Activated naive CD4-positive, alpha-beta T cell (primary cell): ENCODE results near the gene PSMB5.

ENCODE experiments used
- DNase-seq, 4 experiments: peaks; one replicate each; lab custom pipeline; 2025; lab: John Stamatoyannopoulos, UW

The PSMB5 gene

GRCh38 chr14:23058654-23059504 lies 24.2 kb upstream of the PSMB5 start:
- no peak for DNase-seq

- no peak for DNase-seq
These were observed 23.3 kb upstream of the PSMB5 start for GRCh38 chr14:23057757-23058653.

DNA sequence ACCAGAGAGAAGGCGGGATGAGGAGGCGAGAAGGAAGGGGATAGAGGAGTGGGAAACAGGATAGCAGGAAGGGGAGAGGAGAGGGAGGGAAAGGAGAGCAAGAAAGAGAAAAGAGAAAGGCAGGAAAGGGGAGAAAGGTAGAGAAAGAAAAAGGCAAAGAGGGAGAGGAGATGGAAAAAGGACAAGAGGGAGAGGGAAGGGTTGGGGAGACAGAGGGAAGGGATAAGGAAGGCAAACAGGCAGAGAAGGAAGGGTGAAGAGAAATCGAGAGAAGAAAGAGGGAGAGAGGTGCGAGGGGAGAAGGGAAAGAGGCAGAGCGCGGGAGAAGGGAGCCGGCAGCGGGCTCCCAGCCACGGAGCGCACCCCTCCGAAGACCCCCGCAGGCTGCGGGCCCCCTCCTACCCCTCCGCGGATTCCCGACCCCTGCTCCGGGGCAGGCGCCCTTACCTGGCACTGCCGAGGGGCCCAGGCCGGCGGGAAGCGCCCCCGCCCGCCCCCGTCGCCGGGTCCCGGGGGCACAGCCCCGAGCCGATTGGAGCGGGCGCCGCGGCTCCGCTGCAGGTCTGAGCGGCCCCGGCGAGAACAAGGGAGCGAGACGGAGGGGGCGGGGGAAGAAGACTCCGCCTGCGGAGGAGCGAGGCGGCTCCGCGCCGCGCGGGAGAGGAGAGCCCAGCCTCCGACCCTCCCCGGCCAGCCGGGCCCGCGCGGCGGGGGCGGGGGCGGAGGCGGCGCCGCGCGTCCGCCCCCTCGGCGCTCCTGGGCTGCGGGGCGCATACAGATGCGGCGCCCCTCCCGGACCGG lies 22.5 kb upstream of the PSMB5 start, which contains the start of gene CDH24:
TSS of gene CDH24 (minus strand) at position 565 of the 801 bp plus-strand sequence. CDS start 1,787 bp downstream, outside the sequence.
- DNase-seq = no peak

GRCh38 chr14:23056145-23056955 lies 21.6 kb upstream of the PSMB5 start:
- DNase-seq = no peak

DNA sequence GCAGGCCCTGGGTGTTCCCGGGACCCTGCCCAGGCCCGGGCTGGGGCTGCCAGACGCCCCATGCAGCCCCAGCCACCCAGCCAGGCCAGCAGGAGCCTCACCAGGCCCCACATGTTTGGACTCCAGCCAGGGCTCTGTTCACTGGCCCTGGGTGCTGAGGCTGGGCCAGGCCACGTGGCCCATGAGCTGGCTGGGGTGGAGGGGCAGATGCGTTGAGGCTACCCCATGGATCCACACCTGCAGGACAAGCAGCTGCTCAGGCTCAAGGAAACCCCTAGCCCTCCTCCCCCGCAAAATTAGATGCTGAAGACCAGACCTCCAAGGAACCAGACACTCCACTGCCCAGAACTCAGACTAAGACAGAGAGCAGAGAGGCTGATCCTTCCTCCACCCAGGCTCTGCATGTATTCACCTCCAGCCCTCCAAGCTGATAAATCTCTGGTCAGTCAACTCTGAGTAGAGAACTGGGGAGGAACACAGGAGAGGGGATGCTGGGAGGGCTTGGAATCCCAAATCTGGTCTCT lies 21.0 kb upstream of the PSMB5 start:
- DNase-seq = no peak

GRCh38 chr14:23055147-23055550 lies 20.4 kb upstream of the PSMB5 start:
- no peak for DNase-seq

- DNase-seq = no peak
These were observed 19.5 kb upstream of the PSMB5 start for GRCh38 chr14:23054000-23054811.

DNA sequence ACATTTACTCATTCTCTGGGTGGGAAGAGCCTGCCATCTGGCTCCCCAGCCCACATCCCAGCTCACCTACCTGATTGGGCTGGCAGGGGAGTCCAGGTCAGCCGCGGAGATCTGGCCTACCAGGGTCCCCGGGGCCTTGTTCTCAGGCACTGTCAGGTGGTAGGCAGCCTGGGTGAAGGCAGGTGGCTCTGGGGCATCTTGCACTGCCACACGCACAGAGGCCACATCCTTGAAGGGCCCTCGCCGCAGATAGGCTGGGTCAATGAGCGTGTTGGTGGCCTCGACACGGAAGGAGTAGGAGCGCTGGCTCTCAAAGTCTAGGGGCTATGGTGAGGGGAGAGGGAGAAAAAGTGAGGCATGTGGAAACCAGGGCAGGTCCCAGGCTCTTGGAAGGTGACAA lies 18.7 kb upstream of the PSMB5 start:
- no peak for DNase-seq

DNA sequence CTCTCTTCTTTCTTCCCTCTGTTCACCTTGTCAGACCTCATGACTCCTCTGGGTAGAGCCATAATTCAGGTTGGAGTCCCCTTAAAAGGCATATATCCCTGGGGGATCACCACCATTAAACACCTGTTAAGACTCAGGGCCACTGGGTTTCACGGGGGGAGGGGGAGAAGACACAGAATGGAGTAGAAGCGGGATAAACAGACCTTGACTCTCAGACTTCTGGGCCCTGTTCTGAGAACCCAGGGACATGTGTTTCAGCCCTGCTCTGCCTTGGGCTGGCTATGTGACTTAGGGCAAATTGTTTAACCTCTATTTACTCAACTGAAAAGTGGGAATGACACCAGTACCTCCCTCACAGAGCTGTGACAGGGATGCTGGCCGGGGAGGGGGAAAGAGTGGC lies 18.0 kb upstream of the PSMB5 start:
- no peak for DNase-seq

DNA sequence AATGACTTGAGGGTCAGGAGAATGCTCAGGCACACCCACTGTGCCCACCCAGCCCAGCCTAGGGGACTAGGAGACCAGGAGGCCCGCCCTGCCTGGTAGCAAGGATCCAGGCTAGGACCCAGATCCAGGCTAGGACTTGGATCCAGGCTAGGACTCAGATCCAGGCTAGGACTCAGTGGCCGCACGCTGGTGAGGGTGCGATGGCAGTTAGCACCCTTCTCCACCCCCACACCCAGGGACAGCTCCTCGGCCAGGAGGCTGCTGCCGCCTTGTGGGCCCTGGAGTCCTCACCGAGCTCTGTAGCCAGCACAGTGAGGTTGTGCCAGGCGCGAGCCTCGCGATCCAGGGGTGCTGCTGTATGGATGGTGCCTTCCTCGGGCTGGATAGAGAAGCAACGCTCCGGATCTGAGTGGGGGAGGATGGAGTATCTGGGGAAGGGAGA lies 17.5 kb upstream of the PSMB5 start:
- DNase-seq = no peak

DNA sequence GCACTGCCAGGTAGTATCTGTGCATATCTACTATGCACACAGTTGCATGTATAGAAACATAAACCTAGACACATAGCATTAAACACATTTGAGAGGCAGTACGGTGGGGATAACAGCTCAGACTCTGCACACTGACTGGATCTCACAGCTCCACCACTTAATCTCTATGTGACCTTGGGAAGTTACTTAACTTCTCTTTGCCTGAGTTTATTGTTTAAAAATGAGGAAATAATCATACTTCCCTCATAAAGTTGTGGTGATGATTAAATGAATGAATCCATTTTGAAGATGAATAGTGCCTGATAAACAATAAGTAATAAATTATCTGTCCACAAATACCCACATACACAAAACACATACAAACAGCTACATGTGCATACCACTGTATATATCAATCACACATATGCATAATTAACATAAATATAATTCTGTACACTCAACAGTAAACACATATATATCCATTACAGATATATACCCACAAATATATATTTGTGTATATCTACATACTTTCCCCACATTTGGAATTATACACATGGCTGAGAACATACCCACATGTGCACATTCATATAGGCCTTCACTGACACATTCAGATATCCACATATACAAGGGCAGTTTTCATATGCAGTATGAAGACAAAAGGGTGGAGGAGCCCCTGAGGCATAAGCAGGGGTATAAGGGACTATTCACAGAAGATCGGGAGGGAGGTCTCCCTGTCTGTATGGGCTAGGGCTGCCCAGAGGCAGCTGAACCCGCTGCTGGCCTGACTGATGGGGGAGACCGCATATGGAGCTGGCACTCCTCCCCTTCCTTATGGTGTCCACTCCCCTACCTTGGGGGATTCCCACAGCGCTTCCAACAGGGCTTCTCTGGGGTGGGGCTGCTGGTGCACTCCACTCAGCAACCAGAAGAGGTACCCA lies 16.7 kb upstream of the PSMB5 start:
- no peak for DNase-seq

DNA sequence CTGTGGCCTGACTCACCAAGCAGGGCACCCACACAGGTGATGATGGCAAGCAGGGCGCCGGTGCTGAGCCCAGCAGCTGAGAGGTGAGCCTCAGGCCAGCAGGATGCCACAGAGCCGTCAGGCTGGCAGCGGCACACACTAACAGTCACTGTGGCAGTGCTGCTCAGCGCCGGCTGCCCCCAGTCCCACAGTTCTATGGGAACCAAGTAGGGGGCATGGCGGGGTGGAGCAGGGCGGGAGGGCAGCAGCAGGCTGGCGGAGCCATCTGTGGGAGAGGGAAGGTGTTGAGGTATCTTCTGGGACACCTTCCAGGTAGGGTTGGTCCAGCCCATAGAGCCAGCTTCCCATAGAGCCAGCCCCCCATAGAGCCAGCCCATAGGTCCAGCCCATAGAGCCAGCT lies 14.3 kb upstream of the PSMB5 start:
- DNase-seq = no peak

- no peak for DNase-seq
These were observed 13.3 kb upstream of the PSMB5 start for GRCh38 chr14:23047751-23048693.

- DNase-seq = no peak
These were observed 12.4 kb upstream of the PSMB5 start for GRCh38 chr14:23047034-23047634.

- no peak for DNase-seq
These were observed 11.0 kb upstream of the PSMB5 start for GRCh38 chr14:23045419-23046357.

GRCh38 chr14:23044840-23045239 lies 10.1 kb upstream of the PSMB5 start:
- DNase-seq = no peak
